ENCODE results near the gene SORCS2. TPM values are rescaled to one million over a fixed set of nuclear protein-coding genes. Genes with fewer than 3 reads are reported as not detected.

The SORCS2 gene
- total and polyA plus RNA-seq, 2 of the 8 experiments (the other 6 are each of a cell fraction or from before 2014, with no cell fraction given), result 0.36 to 1.8 TPM

DNA sequence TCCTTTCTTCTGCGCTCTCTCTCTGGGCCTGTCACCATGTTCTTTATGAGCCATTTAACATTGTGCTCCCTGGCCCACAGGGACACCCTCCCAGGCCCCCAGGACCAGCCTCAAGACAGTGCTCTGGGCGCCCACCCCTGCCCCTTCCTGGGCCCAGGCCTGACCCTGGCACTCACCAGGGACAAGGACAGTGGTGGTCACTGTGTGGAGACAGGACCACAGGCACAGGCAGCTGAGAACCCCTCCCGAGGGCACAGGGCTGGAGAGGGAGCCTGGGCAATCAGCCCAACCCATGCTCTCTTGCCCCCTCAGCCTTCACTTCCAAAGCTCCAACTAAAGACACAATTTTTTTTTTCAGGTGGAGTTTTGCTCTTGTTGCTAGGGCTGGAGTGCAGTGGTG, 460.6 kb downstream of the SORCS2 start:
- H3K27ac ChIP-seq (ENCODE audit: low read depth, low read length), result no peak overlapping the region
- no peak overlapping the region for H2BK5ac ChIP-seq (ENCODE audit: low read depth, low read length)
- ChIA-PET CTCF (ENCODE audit: partially characterized antibody) (interaction anchor here (0.9 to 3.8 kb wide), 8 partner anchors 9 to 449 kb away, joined by 3 to 16 read pairs (median 4); no protein-coding TSS in a partner anchor), POLR2A (ENCODE audit: partially characterized antibody) (no interaction called here)
- H3K18ac ChIP-seq (ENCODE audit: extremely low read depth, low read length), result no peak overlapping the region
- no peak overlapping the region for H3K4me3 ChIP-seq (ENCODE audit: extremely low read depth in 1 of 4, insufficient read depth in 2 of 4, low read depth in 3 of 4, low read length in 4 of 4)
- no peaks in the 10 kb centered on the region for H3K36me3 ChIP-seq (ENCODE audit: control insufficient read depth in 2 of 4, insufficient read depth in 4 of 4, low read length in 3 of 4)
- no peak for FAIRE-seq
- H3K4me1 ChIP-seq (replicated peaks in 1 of 4; ENCODE audit: control insufficient read depth in 3 of 4, insufficient read depth in 4 of 4, low read length in 3 of 4), result peaks cover 0 to 14% (median 12%) of the 10 kb centered on the region in 4 experiments; a peak in 6 of 7 replicates
- H2BK15ac ChIP-seq (ENCODE audit: low read length), result no peak overlapping the region
- H4K20me1 ChIP-seq (replicated peaks in 1 of 2; ENCODE audit: control insufficient read depth in 1 of 2, insufficient read depth in 2 of 2, low read length in 2 of 2), result no peaks in the 10 kb centered on the region
- no peaks in the 10 kb centered on the region for H3K79me2 ChIP-seq (ENCODE audit: control insufficient read depth in 1 of 2, insufficient read depth in 2 of 2, low read length in 2 of 2)
- H3K27me3 ChIP-seq (replicated peaks in 1 of 4; ENCODE audit: control insufficient read depth in 3 of 4, extremely low read depth in 1 of 4, insufficient read depth in 3 of 4, low read length in 3 of 4), result no peaks in the 10 kb centered on the region
- no peaks in the 10 kb centered on the region for H3K79me1 ChIP-seq (ENCODE audit: low read depth, low read length)
- no peak overlapping the region for H2BK12ac ChIP-seq (ENCODE audit: low read depth, low read length)
- no peak overlapping the region for H3K4me2 ChIP-seq (ENCODE audit: insufficient read depth in 1 of 2, low read depth in 2 of 2, low read length in 2 of 2)
- H3K56ac ChIP-seq (replicated peaks; ENCODE audit: insufficient read length, low read depth, low read length), result no peak overlapping the region
- H3K9ac ChIP-seq (replicated peaks in 1 of 4; ENCODE audit: extremely low read depth in 1 of 4, low read depth in 3 of 4, low read length in 3 of 4), result no peak overlapping the region
- H4K8ac ChIP-seq (ENCODE audit: extremely low read depth, insufficient read depth, low read length), result no peak overlapping the region; the same call in 1 of the 2 replicates
- H4K5ac ChIP-seq (ENCODE audit: insufficient read length, low read depth, low read length), result no peak overlapping the region
- TF ChIP-seq YY1 (IDR thresholded peaks at IDR 0.05; ENCODE audit: low read depth, low read length) (no peak), POLR2A (IDR thresholded peaks at IDR 0.05; ENCODE audit: control extremely low read depth in 1 of 2, low read depth in 2 of 2, low read length in 2 of 2) (no peak), ZNF274 (IDR thresholded peaks at IDR 0.05; ENCODE audit: borderline replicate concordance, extremely low read depth, low read length) (no peak), JUN (IDR thresholded peaks at IDR 0.05; ENCODE audit: low read depth, low read length) (no peak)
- no peak overlapping the region for H2AK5ac ChIP-seq (ENCODE audit: low read depth, low read length)
- H4K91ac ChIP-seq (replicated peaks; ENCODE audit: insufficient read length, low read length), result no peak overlapping the region
- 85% methylated on average over 2 of the region's 3 CpGs; no CpG with 5 or more reads in 1 of the 2 experiments for WGBS, 2 experiments (ENCODE audit: extremely low coverage in 1 of 2, insufficient coverage in 1 of 2, insufficient read length in 1 of 2, insufficient replicate concordance in 2 of 2, low coverage in 1 of 2, low lambda C conversion rate in 2 of 2, missing lambda C conversion rate in 1 of 2)
- DNase-seq (ENCODE audit: low read depth in 1 of 2, low spot score in 2 of 2), result no peak
- H3K4ac ChIP-seq (replicated peaks; ENCODE audit: insufficient read length, low read depth, low read length), result no peak overlapping the region
- no peaks in the 10 kb centered on the region for H3K9me3 ChIP-seq (ENCODE audit: insufficient read depth in 2 of 2, low read depth in 1 of 2, low read length in 1 of 2)
- no peak overlapping the region for H2AFZ ChIP-seq (ENCODE audit: low read length)
- H2BK120ac ChIP-seq (replicated peaks; ENCODE audit: low read depth, low read length), result no peak overlapping the region
- peaks cover 7% of the 10 kb centered on the region; the same call in 1 of the 2 replicates for H3K23me2 ChIP-seq (ENCODE audit: low read depth, low read length)
- no peak overlapping the region for H3K14ac ChIP-seq (ENCODE audit: insufficient read length)
- no peak overlapping the region for H3K23ac ChIP-seq (ENCODE audit: insufficient read length)
- no peak overlapping the region for H2BK20ac ChIP-seq (ENCODE audit: low read length)
